SHP77 treated with DMSO at 0.1 percent for 48 hours (cell line): ENCODE measurements around the gene KCNJ16.

Experiments used
- DNase-seq: peaks from one replicate; lab custom pipeline; 2025; lab: John Stamatoyannopoulos, UW

The KCNJ16 gene

GRCh38 chr17:70098030-70098429 is 23.0 kb downstream of the KCNJ16 start:
- no peak for DNase-seq

- no peak for DNase-seq
These were observed 24.3 kb downstream of the KCNJ16 start for GRCh38 chr17:70099294-70099693.

GRCh38 chr17:70099884-70100283 is 24.9 kb downstream of the KCNJ16 start:
- DNase-seq, result no peak

- no peak for DNase-seq
These were observed 26.0 kb downstream of the KCNJ16 start for GRCh38 chr17:70100983-70101382.

- no peak for DNase-seq
These were observed 27.5 kb downstream of the KCNJ16 start for GRCh38 chr17:70102531-70102930.

- no peak for DNase-seq
These were observed 29.9 kb downstream of the KCNJ16 start for GRCh38 chr17:70104791-70105523.

GRCh38 chr17:70105641-70106040 is 30.6 kb downstream of the KCNJ16 start:
- DNase-seq, result no peak

- no peak for DNase-seq
These were observed 31.5 kb downstream of the KCNJ16 start for GRCh38 chr17:70106551-70106950.

- DNase-seq, result no peak
These were observed 32.4 kb downstream of the KCNJ16 start for GRCh38 chr17:70107441-70107840.

GRCh38 chr17:70107904-70108565 is 33.0 kb downstream of the KCNJ16 start:
- no peak for DNase-seq

GRCh38 chr17:70109497-70109896 is 34.5 kb downstream of the KCNJ16 start:
- no peak for DNase-seq

GRCh38 chr17:70110443-70110880 is 35.4 kb downstream of the KCNJ16 start:
- DNase-seq, result no peak

- DNase-seq, result no peak
These were observed 36.2 kb downstream of the KCNJ16 start for GRCh38 chr17:70111201-70111600.

GRCh38 chr17:70114405-70114804 is 39.4 kb downstream of the KCNJ16 start:
- DNase-seq, result no peak

- no peak for DNase-seq
These were observed 40.1 kb downstream of the KCNJ16 start for GRCh38 chr17:70115126-70115525.

GRCh38 chr17:70116919-70117318 is 41.9 kb downstream of the KCNJ16 start:
- DNase-seq, result no peak

GRCh38 chr17:70119545-70119944 is 44.5 kb downstream of the KCNJ16 start:
- no peak for DNase-seq

- no peak for DNase-seq
These were observed 45.0 kb downstream of the KCNJ16 start for GRCh38 chr17:70119983-70120382.

- DNase-seq, result no peak
These were observed 45.4 kb downstream of the KCNJ16 start for GRCh38 chr17:70120425-70120824.

GRCh38 chr17:70121126-70121525 is 46.1 kb downstream of the KCNJ16 start:
- DNase-seq, result no peak

GRCh38 chr17:70123193-70123592 is 48.2 kb downstream of the KCNJ16 start:
- DNase-seq, result no peak

GRCh38 chr17:70124723-70125122 is 49.7 kb downstream of the KCNJ16 start:
- DNase-seq, result no peak

- no peak for DNase-seq
These were observed 52.3 kb downstream of the KCNJ16 start for GRCh38 chr17:70127221-70127873.
